ENCODE results near the gene CD48.
"Not testable (repeated sequence)": the region's sequence is repeated elsewhere in the genome, so short reads cannot be mapped to it uniquely, and the experiment has no call there.

Gene CD48

GRCh38 chr1:160675641-160676410, 35.8 kb downstream of the CD48 start:
- DNase-seq = peak; percentile 55

GRCh38 chr1:160674415-160674814, 37.2 kb downstream of the CD48 start:
- DNase-seq = no peak

- no peak for DNase-seq
Observed at GRCh38 chr1:160672789-160673695, 38.6 kb downstream of the CD48 start.

GRCh38 chr1:160671603-160672517, 39.8 kb downstream of the CD48 start:
- no peak for DNase-seq

GRCh38 chr1:160670701-160671100, 40.9 kb downstream of the CD48 start:
- no peak for DNase-seq

GRCh38 chr1:160669802-160670201, 41.8 kb downstream of the CD48 start:
- no peak for DNase-seq

- DNase-seq = no peak
Observed at GRCh38 chr1:160669276-160669675, 42.3 kb downstream of the CD48 start.

GRCh38 chr1:160667896-160668295, 43.7 kb downstream of the CD48 start:
- DNase-seq = no peak

GRCh38 chr1:160666079-160666442, 45.6 kb downstream of the CD48 start:
- DNase-seq = no peak

GRCh38 chr1:160665330-160666078, 46.1 kb downstream of the CD48 start:
- no peak for DNase-seq

- DNase-seq = no peak
Observed at GRCh38 chr1:160664573-160665051, 47.0 kb downstream of the CD48 start.

- no peak for DNase-seq
Observed at GRCh38 chr1:160662910-160663309, 48.7 kb downstream of the CD48 start.

- DNase-seq = no peak
Observed at GRCh38 chr1:160659566-160659965, 52.1 kb downstream of the CD48 start.

- no peak for DNase-seq
Observed at GRCh38 chr1:160658814-160659193, 52.8 kb downstream of the CD48 start.

- DNase-seq = no peak
Observed at GRCh38 chr1:160658162-160658813, 53.3 kb downstream of the CD48 start.

- no peak for DNase-seq
Observed at GRCh38 chr1:160657250-160657781, 54.3 kb downstream of the CD48 start.

- DNase-seq = no peak
Observed at GRCh38 chr1:160656737-160657136, 54.9 kb downstream of the CD48 start.

GRCh38 chr1:160653620-160654016, 58.0 kb downstream of the CD48 start:
- no peak for DNase-seq

GRCh38 chr1:160652924-160653619, 58.5 kb downstream of the CD48 start:
- DNase-seq = no peak

GRCh38 chr1:160652065-160652641, 59.5 kb downstream of the CD48 start:
- not testable (repeated sequence) for DNase-seq
